Eye (tissue), 1 donor: Measurements from ENCODE around the gene ZSWIM1.
A peak's percentile ranks its signal among the peaks of the same experiment; 100 is the strongest.
"Not testable (repeated sequence)": the region's sequence is repeated elsewhere in the genome, so short reads cannot be mapped to it uniquely, and the experiment has no call there.

Experiments
- DNase-seq: peaks from one replicate; pipeline ENCODE4 v3.0.0-alpha.2; 2015

Gene ZSWIM1

DNA sequence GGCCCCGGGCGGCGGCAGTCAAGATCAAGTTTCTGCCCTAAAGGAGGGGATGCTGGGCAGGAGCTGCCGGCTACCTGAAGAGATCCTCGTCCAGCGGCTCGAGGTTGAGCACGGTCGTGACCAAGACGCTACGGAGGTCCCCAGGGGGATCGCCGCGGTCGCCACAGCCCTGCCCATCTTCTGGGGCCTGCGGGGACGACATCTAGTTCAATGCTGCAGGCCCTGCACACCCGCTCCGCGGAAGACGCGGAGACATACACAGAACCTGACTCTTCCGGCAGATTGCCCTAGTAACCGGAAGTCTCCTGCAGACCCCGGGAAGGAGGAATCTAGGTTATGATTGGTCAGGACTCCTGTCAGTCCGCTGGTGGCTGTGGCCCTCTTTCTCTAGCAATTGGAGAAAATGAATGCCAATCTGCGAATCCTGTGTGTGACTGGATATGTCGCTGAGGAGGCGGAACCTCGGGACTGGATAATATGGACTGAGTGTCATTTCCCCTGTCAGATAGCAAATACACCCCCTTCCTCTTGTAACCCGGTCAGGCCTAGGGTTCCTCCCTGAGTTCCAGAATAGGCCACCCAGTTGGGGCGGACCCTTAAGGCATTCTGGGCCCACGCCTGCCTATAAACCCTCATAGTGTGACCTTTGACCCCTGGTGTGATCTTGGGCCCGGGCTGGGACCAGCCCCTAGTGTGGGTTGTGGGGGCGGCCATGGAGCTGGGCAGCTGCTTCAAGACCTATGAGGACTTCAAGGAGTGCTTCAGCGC, 23.7 kb upstream of the ZSWIM1 start, which contains the start of the genes ACOT8 and ZSWIM3:
Gene ACOT8, minus strand, starts transcription at position 279 of the 768 bp plus-strand sequence. Its CDS starts 77 bp downstream, at position 202.
Gene ZSWIM3, plus strand, starts transcription at position 501 of the 768 bp plus-strand sequence. Its CDS starts 212 bp downstream, at position 713.
- peak; percentile 100 for DNase-seq

DNA sequence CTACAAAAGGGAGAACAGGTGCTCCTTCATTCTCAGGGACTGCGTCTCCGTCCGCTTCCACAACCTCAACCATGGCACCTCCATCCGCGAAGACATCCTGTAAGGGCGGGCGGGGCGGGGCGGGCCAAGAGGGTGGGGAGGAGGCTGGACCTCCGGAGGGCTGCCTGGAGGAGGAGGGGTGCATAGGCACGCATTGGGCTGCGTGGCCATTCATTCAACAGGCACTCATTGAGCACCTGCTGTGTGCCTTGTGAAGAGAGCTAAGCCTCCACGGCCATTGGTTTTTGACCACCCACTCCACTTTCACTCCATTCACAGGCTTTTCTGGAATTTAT, 23.2 kb upstream of the ZSWIM1 start:
- no peak for DNase-seq

DNA sequence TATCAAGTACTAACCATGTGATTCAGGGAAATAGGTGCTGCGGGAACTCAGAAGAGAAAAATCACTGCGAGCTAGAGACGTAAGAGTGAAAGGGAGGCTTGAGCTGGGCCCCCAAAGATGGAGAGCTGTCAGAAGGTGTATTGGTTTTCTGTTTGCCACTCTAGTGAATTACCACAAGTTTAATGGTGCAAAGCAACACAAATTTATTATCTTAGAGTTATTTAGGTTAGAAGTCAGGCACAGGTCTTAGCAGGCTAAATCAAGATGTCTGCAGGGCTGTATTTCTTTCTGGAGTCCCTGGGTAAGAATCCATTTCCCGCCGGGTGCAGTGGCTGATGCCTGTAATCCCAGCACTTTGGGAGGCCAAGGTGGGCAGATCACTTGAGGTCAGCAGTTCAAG, 21.1 kb upstream of the ZSWIM1 start:
- no peak for DNase-seq

DNA sequence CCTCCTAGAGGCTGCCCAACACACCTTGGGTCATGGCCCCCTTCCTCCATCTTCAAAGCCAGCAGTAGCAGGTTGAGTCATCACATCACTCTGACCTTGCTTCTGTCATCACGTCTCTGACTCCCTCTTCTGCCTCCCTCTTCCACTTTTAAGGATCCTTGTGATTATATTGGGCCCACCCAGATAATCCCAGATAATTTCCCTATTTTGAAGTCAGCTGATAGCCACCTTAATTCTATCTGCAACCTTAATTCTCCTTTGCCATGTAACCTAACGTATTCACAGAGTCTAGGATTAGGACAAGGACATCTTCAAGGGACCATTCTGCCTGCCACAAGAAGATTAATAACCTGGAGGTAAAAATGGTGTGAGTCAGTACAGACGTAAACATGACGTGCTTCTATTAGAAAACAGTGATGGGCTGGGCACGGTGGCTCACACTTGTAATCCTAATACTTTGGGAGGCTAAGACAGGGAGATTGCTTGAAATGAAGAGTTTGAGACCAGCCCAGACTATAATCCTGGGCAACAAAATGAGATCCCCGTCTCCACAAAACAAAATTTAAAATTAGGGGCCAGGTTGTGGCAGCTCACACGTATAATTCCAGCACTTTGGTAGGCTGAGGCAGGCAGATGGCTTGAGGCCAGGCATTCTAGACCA, 20.3 kb upstream of the ZSWIM1 start:
- DNase-seq = no peak

DNA sequence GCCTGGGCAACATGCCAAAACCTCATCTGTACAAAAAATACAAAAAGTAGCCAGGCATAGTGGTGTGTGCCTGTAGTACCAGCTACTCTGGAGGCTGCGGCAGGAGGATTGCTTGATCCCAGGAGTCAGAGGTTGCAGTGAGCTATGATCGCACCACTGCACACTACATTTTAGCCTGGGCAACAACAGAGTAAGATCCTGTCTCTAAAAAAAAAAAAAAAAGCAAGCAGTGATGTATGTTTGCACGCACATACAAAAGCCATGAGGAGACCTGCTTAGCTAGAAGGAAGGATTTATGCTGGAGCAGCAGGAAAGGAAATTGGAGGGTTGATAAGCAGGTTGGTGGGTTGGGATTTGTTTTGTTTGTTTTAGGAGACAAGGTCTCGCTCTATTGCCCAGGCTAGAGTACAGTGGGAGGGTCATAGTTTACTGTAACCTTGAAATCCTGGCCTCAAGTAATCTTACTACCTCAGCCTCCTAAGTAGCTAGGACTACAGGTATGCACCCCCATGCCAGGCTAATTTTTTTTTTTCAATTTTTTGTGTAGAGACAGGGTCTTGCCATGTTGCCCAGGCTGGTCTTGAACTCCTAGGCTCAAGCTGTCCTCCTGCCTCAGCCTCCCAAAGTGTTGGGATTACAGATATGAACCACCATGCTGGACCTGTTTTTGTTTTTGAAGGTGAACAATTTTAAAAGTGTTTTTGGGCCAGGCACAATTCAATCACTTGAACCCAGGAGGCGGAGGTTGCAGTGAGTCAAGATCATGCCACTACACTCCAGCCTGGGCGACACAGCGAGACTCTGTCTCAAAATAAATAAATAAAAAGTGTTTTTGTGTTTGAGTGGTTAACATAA, 19.6 kb upstream of the ZSWIM1 start:
- no peak for DNase-seq

DNA sequence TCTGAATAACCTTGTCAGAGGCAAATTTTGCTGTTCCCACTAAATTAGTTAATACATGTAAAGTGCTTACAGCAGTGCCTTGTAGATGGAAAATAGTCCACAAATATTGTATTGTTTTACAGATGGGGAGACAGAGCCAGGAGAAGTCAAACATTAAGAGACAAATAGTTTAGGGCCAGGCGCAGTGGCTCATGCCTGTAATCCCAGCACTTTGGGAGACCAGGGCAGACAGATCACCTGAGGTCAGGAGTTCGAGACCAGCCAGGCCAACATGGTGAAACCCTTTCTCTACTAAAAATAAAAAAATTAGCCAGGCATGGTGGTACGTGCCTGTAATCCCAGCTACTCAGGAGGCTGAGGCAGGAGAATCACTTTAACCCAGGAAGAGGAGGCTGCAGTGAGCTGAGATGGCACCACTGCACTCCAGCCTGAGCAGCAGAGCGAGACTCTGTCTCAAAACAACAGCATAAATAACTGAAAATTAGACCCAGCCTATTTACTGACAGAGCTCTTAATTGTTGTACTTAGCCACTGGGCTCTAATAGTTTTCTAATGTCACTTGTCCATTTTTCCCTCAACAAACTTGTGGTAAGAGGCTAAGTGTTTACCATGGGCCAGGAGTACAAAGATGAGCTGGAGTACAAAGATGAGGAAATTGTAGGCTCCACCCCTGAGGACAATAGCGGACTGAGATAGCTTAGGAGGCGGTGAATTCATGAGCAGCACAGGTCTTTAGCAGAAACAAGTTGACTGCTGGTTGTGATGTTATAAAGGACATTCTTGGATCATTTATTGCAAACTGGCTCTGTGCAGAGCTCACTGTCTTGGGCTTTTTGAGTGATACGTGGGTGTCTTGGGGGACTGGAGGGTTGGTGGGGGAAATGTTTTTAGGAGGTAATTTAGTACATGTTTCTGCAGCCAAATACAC, 17.2 kb upstream of the ZSWIM1 start:
- no peak for DNase-seq

DNA sequence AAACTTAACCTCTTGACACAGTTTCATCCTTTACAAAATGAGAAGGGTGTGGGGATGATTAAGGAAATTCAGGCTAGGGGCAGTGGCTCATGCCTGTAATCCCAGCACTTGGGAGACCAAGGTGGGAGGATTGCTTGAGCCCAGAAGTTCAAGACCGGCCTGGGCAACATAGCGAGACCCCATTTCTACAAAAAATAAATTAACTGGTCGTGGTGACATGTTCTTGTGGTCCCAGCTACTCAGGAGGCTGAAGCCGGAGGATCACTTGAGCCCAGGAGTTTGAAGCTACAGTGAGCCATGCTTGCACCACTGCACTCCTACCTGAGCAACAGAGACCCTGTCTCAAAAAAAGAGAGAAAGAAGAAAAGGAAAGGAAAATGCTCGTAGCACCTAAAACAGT, 14.6 kb upstream of the ZSWIM1 start:
- no peak for DNase-seq

DNA sequence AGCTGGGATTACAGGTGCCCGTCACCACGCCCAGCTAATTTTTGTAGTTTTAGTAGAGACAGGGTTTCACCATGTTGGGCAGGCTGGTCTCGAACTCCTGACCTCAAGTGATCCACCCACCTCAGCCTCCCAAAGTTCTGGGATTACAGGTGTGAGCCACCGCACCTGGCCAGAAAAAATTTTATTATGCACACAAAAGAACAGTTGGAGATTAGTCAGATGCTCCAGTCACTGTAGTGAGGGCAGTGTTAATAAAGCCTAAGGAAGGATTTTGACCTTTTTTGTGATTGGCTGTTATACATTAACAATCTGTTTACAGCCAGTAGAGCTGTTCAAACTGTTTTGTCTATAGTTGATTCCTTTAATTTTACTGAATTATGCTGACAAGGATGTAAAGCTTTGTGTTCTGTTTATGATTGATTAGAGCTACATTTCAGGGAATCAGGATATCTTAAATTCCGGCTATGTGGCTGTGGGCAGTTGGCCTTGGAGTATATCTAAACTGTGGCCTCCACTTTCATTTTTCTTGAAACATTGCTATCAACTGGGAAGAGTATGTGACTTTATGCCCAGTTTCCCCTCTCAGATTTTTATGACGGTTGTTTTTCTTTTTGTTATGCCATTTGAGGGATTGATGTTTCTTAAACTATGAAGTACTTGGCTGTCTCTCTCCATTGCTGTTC, 13.8 kb upstream of the ZSWIM1 start:
- DNase-seq = no peak

DNA sequence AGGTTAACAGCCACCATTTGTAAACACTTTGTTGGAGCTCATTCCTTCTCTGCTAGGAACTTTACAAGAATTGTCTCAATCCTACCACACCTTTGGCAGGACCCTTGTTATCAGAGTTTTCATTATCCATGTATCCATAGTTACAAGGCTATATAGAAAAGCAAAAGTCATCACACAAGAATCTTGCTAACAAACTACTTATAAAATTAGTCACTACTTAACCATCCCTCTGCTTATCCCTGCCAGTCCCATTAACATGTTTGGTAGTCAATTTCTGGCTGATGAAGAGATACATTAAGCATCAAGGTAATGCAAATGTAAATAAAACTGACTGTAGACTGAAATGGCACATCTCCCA, 13.2 kb upstream of the ZSWIM1 start:
- DNase-seq = no peak

DNA sequence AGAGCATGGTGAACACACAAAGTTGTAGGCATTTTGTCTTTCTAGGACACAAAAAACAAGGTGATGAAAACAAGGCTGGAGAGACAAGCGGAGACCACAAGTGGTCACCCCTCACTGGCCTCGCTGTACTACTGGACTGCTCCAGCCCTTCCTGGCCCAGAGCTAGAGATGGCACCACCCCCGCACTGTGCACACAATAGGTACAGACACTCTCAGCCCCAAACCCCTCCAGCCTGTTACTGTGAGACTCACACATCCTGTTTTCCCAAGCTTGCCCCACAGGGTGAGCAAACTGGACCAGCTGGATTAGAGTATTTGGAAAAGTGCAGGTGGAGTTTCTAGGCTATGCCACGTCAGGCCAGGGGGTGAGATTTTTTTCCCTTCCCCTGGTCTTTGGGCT, 8.4 kb upstream of the ZSWIM1 start:
- no peak for DNase-seq

DNA sequence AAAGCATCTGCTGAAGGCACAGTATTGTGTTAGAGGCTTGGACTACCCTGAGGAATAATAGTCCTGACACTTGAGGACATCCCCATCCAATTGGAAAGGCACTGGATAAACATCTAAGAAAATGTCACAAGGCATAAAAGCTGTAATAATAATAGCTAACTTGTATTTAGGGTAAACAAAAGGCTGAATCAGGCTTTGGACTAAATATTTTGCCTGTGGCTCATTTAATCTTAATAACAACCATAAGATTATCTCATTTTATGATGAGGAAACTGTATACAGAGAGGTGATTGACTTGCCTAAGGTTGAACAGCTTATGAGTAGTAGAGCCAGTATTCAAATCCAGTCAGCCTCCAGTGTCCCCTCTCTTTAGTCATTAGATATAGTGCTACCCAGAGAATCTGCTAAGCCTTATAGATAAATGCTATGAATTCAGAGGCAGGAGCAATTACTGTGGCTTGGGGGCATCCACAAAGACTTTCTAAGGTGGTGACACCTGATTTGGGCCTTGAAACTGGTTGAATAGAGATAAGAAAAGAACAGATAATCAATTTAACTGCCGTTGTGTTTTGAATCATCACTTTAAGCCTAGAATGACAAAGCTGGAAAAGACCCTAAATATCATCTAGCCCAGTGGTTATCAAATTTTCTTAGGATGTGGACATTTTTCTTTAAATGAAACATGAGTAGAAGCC, 7.5 kb upstream of the ZSWIM1 start:
- DNase-seq = no peak

DNA sequence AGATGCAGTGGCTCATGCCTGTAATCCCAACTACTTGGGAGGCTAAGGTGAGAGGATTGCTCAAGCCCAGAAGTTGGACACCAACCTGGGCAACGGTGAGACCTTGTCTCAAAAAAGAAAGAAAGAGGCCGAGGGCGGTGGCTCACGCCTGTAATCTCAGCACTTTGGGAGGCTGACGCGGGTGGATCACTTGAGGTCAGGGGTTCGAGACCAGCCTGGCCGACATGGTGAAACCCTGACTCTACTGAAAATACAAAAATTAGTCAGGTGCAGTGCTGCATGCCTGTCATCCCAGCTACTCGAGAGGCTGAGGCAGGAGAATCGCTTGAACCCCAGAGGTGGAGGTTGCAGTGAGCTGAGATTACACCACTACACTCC, 6.9 kb upstream of the ZSWIM1 start:
- DNase-seq = not testable (repeated sequence)

DNA sequence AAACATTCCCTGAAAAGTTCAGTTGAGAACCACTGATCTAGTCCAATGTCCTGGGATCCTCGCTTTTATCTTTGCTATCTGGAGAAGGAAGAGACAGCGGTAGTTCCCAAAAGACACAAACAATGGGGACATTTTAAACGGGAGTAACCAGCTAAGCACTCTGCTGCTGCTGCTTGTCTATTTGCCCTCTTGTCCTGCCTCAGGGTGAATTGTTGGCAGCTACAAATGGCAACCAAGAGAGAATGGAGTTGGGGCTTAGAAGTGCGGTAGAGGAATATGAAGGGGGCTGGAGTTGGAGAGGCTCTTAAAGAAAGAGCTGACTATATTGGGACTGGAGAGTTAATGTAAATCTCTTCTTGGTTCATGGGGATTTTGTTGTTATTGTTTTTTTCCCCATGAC, 6.5 kb upstream of the ZSWIM1 start:
- DNase-seq = no peak

DNA sequence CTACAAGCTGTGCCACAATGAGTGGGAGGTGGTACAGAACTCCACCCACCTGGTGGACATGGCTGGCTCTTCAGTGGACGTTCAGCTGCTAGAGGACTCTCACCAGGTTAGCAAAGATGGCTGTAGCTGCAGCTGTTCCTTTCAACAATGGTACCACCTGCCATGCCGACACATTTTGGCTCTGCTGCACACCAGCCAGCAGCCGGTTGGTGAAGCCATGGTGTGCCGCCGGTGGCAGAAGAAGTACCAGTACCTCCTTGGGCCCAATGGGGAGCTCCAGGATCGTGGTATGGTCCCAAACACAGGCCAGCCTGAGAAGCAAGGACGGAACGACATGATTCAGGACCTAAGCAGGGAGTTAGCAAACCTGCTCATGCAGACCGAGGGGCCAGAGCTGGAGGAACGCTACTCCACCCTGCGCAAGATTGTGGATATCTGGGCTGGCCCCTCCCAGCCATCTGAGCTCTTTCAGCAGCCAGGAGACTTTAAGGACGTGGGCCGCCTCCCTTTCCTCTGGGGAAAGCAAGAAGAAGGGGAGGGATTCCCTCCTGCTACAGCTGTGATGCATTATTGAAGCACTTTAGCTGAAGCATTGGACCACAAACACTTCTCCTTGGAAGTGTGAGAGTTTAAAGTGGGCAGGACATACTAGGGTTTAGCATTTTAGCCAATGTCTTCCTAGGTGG, 2.8 kb upstream of the ZSWIM1 start:
- peak; percentile 35 for DNase-seq

DNA sequence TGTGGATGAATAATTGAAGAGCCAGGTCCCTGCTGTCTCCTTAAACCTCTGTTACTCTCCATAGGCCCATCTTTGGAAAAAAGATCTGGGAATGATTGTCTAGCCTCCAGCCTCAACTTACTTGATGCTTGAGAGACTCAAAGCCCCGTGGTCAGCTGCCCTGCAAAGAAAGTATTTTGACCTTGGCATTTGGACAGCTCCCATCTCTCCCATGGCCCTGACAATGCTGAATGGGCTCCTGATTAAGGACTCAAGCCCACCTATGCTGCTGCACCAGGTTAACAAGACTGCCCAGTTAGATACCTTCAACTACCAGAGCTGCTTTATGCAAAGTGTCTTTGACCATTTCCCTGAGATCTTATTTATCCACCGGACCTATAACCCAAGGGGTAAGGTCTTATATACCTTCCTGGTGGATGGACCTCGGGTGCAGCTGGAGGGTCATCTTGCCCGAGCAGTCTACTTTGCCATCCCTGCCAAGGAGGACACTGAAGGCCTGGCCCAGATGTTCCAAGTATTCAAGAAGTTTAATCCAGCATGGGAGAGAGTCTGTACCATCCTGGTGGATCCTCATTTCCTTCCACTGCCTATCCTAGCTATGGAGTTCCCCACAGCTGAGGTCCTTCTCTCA, 1.6 kb downstream of the ZSWIM1 start:
- no peak for DNase-seq

DNA sequence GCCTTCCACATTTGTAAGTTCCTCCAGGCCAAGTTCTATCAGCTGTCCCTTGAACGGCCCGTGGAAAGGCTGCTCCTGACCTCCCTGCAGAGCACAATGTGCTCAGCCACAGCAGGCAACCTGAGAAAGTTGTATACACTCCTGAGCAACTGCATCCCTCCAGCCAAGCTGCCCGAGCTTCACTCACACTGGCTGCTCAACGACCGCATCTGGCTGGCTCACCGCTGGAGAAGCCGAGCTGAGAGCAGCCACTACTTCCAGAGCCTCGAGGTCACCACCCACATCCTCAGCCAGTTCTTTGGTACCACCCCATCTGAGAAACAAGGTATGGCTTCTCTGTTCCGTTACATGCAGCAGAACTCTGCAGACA, 2.1 kb downstream of the ZSWIM1 start:
- no peak for DNase-seq

DNA sequence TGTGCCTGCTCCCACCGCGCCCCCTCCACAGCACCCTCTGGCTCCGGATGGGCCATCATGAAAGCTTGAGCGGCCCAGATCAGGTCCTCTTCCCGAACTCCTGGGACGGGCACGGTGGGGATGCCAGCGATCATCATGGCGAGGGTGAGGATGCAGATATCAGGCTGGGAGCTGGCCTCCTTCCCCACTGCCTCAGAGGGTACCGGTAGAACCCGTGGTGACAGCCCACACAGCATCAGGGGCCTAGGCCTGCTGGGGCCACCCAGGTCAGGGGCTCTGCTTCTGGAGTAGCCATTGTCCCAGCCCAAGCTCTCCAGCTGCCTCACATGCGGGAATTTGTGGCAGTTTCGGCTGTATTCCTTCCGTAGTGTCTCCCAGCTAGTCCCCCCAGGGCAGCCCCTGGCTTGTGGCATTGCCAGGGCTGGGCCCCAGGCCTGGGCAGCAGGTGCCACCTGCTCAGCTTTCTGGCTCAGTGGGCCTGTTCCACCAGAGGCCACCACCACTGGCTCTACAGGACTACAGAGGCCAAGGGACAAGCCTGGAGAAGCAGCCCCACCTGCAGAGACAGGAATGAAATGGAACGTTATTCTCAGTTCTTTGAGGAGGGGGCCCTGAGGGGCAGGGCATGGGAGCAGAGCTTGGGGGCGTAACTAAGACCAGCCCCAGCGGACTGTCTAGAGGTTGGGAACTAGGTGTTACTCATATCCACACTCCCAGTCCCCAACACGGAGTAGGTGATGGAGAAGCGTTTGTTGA, 5.7 kb downstream of the ZSWIM1 start:
- no peak for DNase-seq

DNA sequence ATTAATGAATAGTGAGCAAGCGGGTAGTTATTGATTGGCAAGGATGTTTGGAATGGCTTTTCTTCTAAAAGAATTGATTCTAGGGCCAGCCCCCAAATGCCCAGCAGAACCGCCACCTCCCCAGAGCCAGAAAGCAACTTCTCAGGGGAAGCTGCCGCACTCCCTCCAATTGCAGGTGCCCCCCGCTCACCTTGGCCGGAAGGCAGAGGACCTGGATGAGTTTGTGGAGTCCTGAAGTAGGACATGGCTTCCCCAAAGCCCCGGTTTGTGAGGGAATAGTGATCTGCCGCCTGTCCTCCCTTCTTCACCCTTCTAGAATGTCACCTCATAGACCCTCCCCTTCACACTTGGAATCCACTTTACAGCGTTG, 6.3 kb downstream of the ZSWIM1 start, which contains the start of gene SPATA25:
Gene SPATA25, minus strand, starts transcription at position 277 of the 370 bp plus-strand sequence. Its CDS starts 32 bp downstream, at position 245.
- no peak for DNase-seq

DNA sequence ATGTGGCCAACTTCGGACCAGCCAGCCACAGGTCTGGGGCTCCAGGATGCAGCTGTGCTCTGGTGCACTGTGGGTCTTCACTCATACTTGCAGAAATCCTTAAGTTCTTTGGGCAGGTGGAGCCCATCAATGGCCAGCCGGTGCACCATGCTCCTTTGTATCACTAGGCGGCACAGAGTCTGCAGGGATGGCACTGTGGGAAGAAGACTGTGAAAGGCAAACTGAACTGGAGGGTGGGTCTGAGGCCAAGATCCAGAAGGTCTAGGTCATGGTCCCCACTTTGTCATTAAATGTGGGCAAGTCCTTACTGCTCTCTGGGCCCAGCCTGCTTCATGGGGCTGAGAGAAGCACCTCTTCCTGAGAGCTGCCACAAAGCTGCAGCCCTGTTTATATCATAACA, 7.7 kb downstream of the ZSWIM1 start:
- DNase-seq = no peak
